ENCODE data around the gene BEST4. TPM values are rescaled to one million over a fixed set of nuclear protein-coding genes. Genes with fewer than 3 reads are reported as not detected.

Gene BEST4
- total and polyA plus RNA-seq, 2 donors (not counting 1 experiment from before 2014, with no cell fraction given): 0.30 to 1.3 TPM

DNA sequence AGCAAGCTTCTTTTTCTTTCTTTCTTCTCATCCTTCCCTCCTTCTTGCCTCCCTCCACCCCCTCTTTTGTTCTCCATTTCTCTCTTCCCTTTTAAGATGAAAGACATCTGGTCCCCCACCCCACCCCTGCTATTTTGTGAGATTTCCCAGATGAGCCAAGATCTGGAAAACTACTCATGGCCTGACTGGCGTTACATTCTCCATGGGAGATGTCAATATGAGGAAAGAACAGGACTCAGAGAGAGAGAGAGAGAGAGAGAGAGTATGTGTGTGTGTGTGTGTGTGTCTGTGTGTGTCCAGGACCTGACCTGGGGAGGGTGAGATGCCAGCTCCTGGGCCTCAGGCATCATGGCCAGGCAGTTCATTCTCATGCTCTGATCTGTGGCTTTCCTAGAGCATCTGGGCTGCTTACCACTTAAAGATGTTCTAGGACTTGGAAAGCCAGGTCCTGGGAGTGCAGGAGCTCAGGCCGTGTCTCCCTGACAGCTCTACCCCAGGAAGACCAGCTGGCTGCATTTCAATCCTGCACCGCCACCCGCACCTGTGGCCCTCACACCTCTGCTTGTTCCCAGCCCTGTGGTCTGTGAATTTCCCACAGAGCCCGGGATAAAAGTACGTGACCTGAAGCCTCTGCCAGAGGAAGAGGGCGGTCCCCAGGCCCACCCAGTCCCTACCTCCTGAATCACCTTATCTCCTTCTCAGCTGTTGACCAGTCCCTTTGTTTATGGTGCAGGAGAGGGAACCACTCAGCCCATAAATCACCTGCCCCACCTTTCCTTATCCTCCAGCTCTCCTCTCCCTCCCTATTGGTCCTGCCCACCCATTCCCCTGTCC is 3.2 kb upstream of the BEST4 start:
- no peaks in the 10 kb centered on the region for H3K79me2 ChIP-seq (ENCODE audit: control insufficient read depth, insufficient read depth, low read length)
- DNase-seq (no peak), ATAC-seq (ENCODE audit: low read depth) (no peak)
- no peaks in the 10 kb centered on the region for H4K20me1 ChIP-seq (ENCODE audit: control insufficient read depth, insufficient read depth, low read length, poor library complexity, severe bottlenecking)
- no peak overlapping the region for H3K9ac ChIP-seq (ENCODE audit: low read length)
- no peak overlapping the region for H3K4me2 ChIP-seq (replicated peaks; ENCODE audit: low read depth, low read length, poor library complexity, severe bottlenecking)
- CTCF ChIA-PET: interaction anchor here (1.0 to 3.4 kb wide), 4 partner anchors 8 to 221 kb away, joined by 3 to 24 read pairs (median 6); partner anchors contain the start of genes HECTD3, RNU5D-1 and UROD
- Mint-ChIP-seq H3K4me1 (peaks cover 5% of the 10 kb centered on the region), H3K27ac (no peak overlapping the region), H3K4me3 (no peak overlapping the region), H3K9me3 (ENCODE audit: insufficient read depth) (no peaks in the 10 kb centered on the region), H3K27me3 (no peaks in the 10 kb centered on the region)
- TF ChIP-seq, protein P1, sequence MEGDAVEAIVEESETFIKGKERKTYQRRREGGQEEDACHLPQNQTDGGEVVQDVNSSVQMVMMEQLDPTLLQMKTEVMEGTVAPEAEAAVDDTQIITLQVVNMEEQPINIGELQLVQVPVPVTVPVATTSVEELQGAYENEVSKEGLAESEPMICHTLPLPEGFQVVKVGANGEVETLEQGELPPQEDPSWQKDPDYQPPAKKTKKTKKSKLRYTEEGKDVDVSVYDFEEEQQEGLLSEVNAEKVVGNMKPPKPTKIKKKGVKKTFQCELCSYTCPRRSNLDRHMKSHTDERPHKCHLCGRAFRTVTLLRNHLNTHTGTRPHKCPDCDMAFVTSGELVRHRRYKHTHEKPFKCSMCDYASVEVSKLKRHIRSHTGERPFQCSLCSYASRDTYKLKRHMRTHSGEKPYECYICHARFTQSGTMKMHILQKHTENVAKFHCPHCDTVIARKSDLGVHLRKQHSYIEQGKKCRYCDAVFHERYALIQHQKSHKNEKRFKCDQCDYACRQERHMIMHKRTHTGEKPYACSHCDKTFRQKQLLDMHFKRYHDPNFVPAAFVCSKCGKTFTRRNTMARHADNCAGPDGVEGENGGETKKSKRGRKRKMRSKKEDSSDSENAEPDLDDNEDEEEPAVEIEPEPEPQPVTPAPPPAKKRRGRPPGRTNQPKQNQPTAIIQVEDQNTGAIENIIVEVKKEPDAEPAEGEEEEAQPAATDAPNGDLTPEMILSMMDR (IDR thresholded peaks at IDR 0.05): no peak
- no peak for TF ChIP-seq EZH2 (IDR thresholded peaks at IDR 0.05; ENCODE audit: borderline replicate concordance, insufficient read depth, low read depth, low read length, poor library complexity, severe bottlenecking)
- intact Hi-C loops (cut with micrococcal nuclease): no loop called here
- H2AFZ ChIP-seq (ENCODE audit: insufficient read depth, low read depth, low read length, poor library complexity, severe bottlenecking): no peak overlapping the region
- H3K27me3 ChIP-seq (replicated peaks in 1 of 4; ENCODE audit: control extremely low read depth in 1 of 4, control insufficient read depth in 3 of 4, insufficient read depth in 4 of 4, low read length in 3 of 4): no peaks in the 10 kb centered on the region
- POLR2A ChIA-PET: interaction anchor here (1.2 to 1.7 kb wide), 2 partner anchors 16 to 23 kb away, joined by 5 to 7 read pairs; partner anchors contain the start of gene RPS8
- no peak overlapping the region for H3K4me3 ChIP-seq (ENCODE audit: control extremely low read depth in 1 of 5, extremely low read depth in 1 of 5, insufficient read depth in 1 of 5, low read depth in 2 of 5, low read length in 4 of 5)
- no peaks in the 10 kb centered on the region for H3K9me3 ChIP-seq (ENCODE audit: control extremely low read depth in 1 of 3, control insufficient read depth in 2 of 3, insufficient read depth in 1 of 3, low read length in 2 of 3)
- H3K36me3 ChIP-seq (replicated peaks in 1 of 2; ENCODE audit: control extremely low read depth in 1 of 2, control insufficient read depth in 1 of 2, extremely low read depth in 1 of 2, insufficient read depth in 2 of 2, low read length in 1 of 2): no peaks in the 10 kb centered on the region
- H3K4me1 ChIP-seq (ENCODE audit: control insufficient read depth in 2 of 2, insufficient read depth in 2 of 2, low read length in 2 of 2): peaks cover 0 to 7% of the 10 kb centered on the region in 2 donors
- no peak overlapping the region for H3K27ac ChIP-seq (ENCODE audit: low read length in 2 of 2)
- 69% methylated on average over 5 of the region's 7 CpGs for WGBS (ENCODE audit: insufficient coverage)

DNA sequence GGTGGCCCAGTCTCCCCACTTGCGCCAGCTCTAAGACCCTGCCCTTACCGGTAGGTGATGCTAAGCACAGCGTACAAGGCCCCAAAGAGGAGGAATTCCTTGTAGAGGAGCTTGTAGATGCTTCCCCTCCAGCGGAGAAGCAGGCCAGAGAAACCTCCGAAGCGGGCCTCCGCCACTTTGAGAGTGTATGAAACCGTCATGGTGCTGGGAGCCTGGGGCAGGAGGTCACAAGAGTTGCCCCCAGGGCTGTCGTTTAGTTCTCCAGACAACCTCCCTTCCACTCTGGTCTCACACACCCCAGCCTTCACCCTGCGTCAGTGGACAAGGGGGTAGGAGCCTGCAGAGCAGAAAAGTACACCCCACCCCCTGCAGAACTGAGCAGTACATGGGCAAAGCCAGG is 464 bp downstream of the BEST4 start:
- Mint-ChIP-seq H3K27ac (no peak overlapping the region), H3K4me1 (peaks cover 29% of the 10 kb centered on the region), H3K27me3 (no peaks in the 10 kb centered on the region), H3K9me3 (ENCODE audit: insufficient read depth) (no peaks in the 10 kb centered on the region), H3K4me3 (no peak overlapping the region)
- intact Hi-C loops (cut with micrococcal nuclease): loop anchor here (2.0 to 5.0 kb wide), 4 partner anchors 13 to 900 kb away; partner anchors contain the start of genes EIF2B3, GPBP1L1, PLK3 and TMEM69
- Histone ChIP-seq H3K27me3 (replicated peaks in 1 of 4; ENCODE audit: control extremely low read depth in 1 of 4, control insufficient read depth in 3 of 4, insufficient read depth in 4 of 4, low read length in 3 of 4) (no peaks in the 10 kb centered on the region), H3K79me2 (ENCODE audit: control insufficient read depth, insufficient read depth, low read length) (no peaks in the 10 kb centered on the region), H3K9me3 (ENCODE audit: control extremely low read depth in 1 of 3, control insufficient read depth in 2 of 3, insufficient read depth in 1 of 3, low read length in 2 of 3) (no peaks in the 10 kb centered on the region), H3K4me3 (ENCODE audit: control extremely low read depth in 1 of 5, extremely low read depth in 1 of 5, insufficient read depth in 1 of 5, low read depth in 2 of 5, low read length in 4 of 5) (no peak overlapping the region), H3K27ac (ENCODE audit: low read length in 2 of 2) (no peak overlapping the region), H3K9ac (ENCODE audit: low read length) (no peak overlapping the region), H3K4me2 (replicated peaks; ENCODE audit: low read depth, low read length, poor library complexity, severe bottlenecking) (no peak overlapping the region), H2AFZ (ENCODE audit: insufficient read depth, low read depth, low read length, poor library complexity, severe bottlenecking) (no peak overlapping the region), H3K36me3 (replicated peaks in 1 of 2; ENCODE audit: control extremely low read depth in 1 of 2, control insufficient read depth in 1 of 2, extremely low read depth in 1 of 2, insufficient read depth in 2 of 2, low read length in 1 of 2) (no peaks in the 10 kb centered on the region), H4K20me1 (ENCODE audit: control insufficient read depth, insufficient read depth, low read length, poor library complexity, severe bottlenecking) (no peaks in the 10 kb centered on the region), H3K4me1 (ENCODE audit: control insufficient read depth in 2 of 2, insufficient read depth in 2 of 2, low read length in 2 of 2) (peaks cover 25 to 34% of the 10 kb centered on the region in 2 donors)
- WGBS (ENCODE audit: insufficient coverage): 97% methylated on average over 5 of the region's 10 CpGs
- TF ChIP-seq EZH2 (IDR thresholded peaks at IDR 0.05; ENCODE audit: borderline replicate concordance, insufficient read depth, low read depth, low read length, poor library complexity, severe bottlenecking): no peak
- TF ChIP-seq, protein P1 (IDR thresholded peaks at IDR 0.05): no peak
- ChIA-PET CTCF (interaction anchor here (0.6 to 5.5 kb wide), 11 partner anchors 12 to 713 kb away, joined by 3 to 44 read pairs (median 4); partner anchors contain the start of genes CCDC163, HECTD3, MMACHC and MUTYH), POLR2A (interaction anchor here (0.6 to 2.8 kb wide), 6 partner anchors 17 to 224 kb away, joined by 3 to 12 read pairs (median 6); partner anchors contain the start of gene UROD)
- ATAC-seq (ENCODE audit: low read depth) (no peak), DNase-seq (no peak)
